OCI-LY3 (cell line): ENCODE data around the gene DOCK4.

Source experiments
- EZH2phosphoT487 ChIP-seq: fragments of 200-600 bp; shearing (Covaris generic); IDR thresholded peaks from 2 replicates; pipeline ENCODE4 v1.6.1; 2018; ENCODE audit warnings: antibody characterized with exemption, mixed run types, low read depth
- TF ChIP-seq, protein P1 (sequence below): fragments of 200-600, 300-600 bp; sonication (generic); IDR thresholded peaks from 2 replicates; pipeline ENCODE4 v1.5.1; 2014; ENCODE audit warnings: antibody characterized with exemption, low read length, low read depth

DNA sequence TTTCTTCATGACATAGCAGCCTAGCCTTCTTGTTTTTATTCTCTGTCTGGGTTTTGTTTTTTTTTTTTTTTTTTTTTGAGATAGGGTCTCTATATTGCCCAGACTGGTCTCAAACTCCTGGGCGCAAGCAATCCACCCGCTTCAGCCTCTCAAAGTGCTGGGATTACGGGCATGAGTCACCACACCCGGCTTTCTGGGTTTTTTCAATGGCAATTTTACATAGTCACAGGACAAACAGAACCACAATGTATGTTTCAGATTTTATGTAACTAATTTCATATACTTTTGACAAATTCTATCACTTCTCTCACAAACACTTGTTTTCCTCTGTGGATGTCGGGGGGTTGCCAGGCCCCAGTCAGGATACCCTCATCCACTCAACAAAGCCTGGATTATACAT is 16.5 kb downstream of the DOCK4 start:
- TF ChIP-seq, protein P1, sequence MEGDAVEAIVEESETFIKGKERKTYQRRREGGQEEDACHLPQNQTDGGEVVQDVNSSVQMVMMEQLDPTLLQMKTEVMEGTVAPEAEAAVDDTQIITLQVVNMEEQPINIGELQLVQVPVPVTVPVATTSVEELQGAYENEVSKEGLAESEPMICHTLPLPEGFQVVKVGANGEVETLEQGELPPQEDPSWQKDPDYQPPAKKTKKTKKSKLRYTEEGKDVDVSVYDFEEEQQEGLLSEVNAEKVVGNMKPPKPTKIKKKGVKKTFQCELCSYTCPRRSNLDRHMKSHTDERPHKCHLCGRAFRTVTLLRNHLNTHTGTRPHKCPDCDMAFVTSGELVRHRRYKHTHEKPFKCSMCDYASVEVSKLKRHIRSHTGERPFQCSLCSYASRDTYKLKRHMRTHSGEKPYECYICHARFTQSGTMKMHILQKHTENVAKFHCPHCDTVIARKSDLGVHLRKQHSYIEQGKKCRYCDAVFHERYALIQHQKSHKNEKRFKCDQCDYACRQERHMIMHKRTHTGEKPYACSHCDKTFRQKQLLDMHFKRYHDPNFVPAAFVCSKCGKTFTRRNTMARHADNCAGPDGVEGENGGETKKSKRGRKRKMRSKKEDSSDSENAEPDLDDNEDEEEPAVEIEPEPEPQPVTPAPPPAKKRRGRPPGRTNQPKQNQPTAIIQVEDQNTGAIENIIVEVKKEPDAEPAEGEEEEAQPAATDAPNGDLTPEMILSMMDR: no peak
- TF ChIP-seq EZH2phosphoT487: no peak
